Astrocyte (in vitro differentiated cells and primary cell): Measurements from ENCODE around the gene NLGN1.
"Not testable (repeated sequence)": the region's sequence is repeated elsewhere in the genome, so short reads cannot be mapped to it uniquely, and the experiment has no call there.

Experiments
- CTCF ChIP-seq: IDR thresholded peaks from 2 replicates; pipeline ENCODE4 v1.5.1; 2011; ENCODE audit warnings: low read depth, mild to moderate bottlenecking, inconsistent platforms, low read length, moderate library complexity; ENCODE audit not compliant: insufficient read depth
- EZH2 ChIP-seq: IDR thresholded peaks from 2 replicates; pipeline ENCODE4 v1.6.1; 2012; ENCODE audit warnings: mild to moderate bottlenecking, low read length, inconsistent platforms; ENCODE audit not compliant: insufficient read depth

GRCh38 chr3:174232028-174232657 is 834.6 kb downstream of the NLGN1 start:
- not testable (repeated sequence) for TF ChIP-seq CTCF, EZH2
